Sigmoid colon (tissue), 3 donors: ENCODE data around the gene PIK3IP1.

Source experiments
- POLR2A ChIP-seq, 2 donors: fragments of 450-650 bp; IDR thresholded peaks; one replicate each; pipeline ENCODE4 v1.6.1; 2016; ENCODE audit warnings: antibody characterized with exemption in 2 of 2, mild to moderate bottlenecking in 2 of 2, moderate library complexity in 2 of 2
- TF ChIP-seq, protein P1 (sequence below), 4 experiments: fragments of 450-650 bp in 3 of 4; fragments of 200-600 bp in 1 of 4; IDR thresholded peaks; one replicate each; pipeline ENCODE4 v1.5.1; 2016 to 2019; ENCODE audit warnings: antibody characterized with exemption in 4 of 4, mild to moderate bottlenecking in 3 of 4, moderate library complexity in 2 of 4

DNA sequence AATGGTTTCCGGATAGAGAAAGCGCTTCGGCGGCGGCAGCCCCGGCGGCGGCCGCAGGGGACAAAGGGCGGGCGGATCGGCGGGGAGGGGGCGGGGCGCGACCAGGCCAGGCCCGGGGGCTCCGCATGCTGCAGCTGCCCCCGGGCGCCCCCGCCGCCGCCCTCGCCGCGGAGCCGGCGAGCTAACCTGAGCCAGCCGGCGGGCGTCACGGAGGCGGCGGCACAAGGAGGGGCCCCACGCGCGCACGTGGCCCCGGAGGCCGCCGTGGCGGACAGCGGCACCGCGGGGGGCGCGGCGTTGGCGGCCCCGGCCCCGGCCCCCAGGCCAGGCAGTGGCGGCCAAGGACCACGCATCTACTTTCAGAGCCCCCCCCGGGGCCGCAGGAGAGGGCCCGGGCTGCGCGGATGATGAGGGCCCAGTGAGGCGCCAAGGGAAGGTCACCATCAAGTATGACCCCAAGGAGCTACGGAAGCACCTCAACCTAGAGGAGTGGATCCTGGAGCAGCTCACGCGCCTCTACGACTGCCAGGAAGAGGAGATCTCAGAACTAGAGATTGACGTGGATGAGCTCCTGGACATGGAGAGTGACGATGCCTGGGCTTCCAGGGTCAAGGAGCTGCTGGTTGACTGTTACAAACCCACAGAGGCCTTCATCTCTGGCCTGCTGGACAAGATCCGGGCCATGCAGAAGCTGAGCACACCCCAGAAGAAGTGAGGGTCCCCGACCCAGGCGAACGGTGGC lies 15.7 kb downstream of the PIK3IP1 start:
- TF ChIP-seq POLR2A (IDR thresholded peaks at IDR 0.05) = no peak
- TF ChIP-seq, protein P1, sequence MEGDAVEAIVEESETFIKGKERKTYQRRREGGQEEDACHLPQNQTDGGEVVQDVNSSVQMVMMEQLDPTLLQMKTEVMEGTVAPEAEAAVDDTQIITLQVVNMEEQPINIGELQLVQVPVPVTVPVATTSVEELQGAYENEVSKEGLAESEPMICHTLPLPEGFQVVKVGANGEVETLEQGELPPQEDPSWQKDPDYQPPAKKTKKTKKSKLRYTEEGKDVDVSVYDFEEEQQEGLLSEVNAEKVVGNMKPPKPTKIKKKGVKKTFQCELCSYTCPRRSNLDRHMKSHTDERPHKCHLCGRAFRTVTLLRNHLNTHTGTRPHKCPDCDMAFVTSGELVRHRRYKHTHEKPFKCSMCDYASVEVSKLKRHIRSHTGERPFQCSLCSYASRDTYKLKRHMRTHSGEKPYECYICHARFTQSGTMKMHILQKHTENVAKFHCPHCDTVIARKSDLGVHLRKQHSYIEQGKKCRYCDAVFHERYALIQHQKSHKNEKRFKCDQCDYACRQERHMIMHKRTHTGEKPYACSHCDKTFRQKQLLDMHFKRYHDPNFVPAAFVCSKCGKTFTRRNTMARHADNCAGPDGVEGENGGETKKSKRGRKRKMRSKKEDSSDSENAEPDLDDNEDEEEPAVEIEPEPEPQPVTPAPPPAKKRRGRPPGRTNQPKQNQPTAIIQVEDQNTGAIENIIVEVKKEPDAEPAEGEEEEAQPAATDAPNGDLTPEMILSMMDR (IDR thresholded peaks at IDR 0.05) = no peak
